ENCODE data around the gene POU6F2. TPM values are rescaled to one million over a fixed set of nuclear protein-coding genes. Genes with fewer than 3 reads are reported as not detected.
A peak's percentile ranks its signal among the peaks of the same experiment; 100 is the strongest.

POU6F2 gene
- total RNA-seq, 1 experiment from 2014 or later, result 0.64 TPM

DNA sequence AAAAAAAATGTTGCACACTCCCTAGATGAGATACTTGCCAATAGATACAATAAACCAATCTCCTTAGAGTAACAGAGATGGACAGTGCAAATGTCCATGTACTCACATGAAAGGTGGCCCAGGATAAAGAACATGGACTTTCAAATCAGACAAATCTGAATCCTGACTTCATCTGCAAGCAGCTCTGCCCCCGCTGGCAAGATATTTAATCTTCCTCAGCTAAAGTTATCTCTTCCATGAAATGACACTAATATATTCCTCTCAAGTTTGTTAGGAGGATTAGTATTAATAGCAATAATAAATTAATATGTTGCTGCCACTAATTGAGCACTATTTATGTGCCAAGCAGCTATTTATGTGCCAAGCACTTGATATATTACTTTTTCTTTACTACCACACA lies 439.9 kb downstream of the POU6F2 start:
- Mint-ChIP-seq H3K36me3 (ENCODE audit: insufficient read depth, unreplicated experiment) (peaks cover 12% of the 10 kb centered on the region), H3K27me3 (ENCODE audit: unreplicated experiment) (no peaks in the 10 kb centered on the region), H3K4me3 (ENCODE audit: low read depth, unreplicated experiment) (no peak overlapping the region), H3K9me3 (ENCODE audit: low read depth, unreplicated experiment) (no peaks in the 10 kb centered on the region), H3K4me1 (ENCODE audit: low read depth, unreplicated experiment) (no peaks in the 10 kb centered on the region), H3K27ac (ENCODE audit: unreplicated experiment) (no peak overlapping the region)
- intact Hi-C loops (cut with micrococcal nuclease; ENCODE audit: unreplicated experiment), result no loop called here
- no peak for DNase-seq
- no TSS peak for BruUV-seq (replicated peaks)
- TF ChIP-seq, protein P1, sequence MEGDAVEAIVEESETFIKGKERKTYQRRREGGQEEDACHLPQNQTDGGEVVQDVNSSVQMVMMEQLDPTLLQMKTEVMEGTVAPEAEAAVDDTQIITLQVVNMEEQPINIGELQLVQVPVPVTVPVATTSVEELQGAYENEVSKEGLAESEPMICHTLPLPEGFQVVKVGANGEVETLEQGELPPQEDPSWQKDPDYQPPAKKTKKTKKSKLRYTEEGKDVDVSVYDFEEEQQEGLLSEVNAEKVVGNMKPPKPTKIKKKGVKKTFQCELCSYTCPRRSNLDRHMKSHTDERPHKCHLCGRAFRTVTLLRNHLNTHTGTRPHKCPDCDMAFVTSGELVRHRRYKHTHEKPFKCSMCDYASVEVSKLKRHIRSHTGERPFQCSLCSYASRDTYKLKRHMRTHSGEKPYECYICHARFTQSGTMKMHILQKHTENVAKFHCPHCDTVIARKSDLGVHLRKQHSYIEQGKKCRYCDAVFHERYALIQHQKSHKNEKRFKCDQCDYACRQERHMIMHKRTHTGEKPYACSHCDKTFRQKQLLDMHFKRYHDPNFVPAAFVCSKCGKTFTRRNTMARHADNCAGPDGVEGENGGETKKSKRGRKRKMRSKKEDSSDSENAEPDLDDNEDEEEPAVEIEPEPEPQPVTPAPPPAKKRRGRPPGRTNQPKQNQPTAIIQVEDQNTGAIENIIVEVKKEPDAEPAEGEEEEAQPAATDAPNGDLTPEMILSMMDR (IDR thresholded peaks at IDR 0.05; ENCODE audit: unreplicated experiment), result no peak
- CTCF ChIA-PET, result interaction anchor here (0.5 to 1.6 kb wide), 2 partner anchors 11 to 295 kb away, joined by 3 to 4 read pairs; no protein-coding TSS in a partner anchor

GRCh38 chr7:39421251-39421650 lies 443.5 kb downstream of the POU6F2 start:
- Mint-ChIP-seq H3K36me3 (ENCODE audit: insufficient read depth, unreplicated experiment) (no peaks in the 10 kb centered on the region), H3K27me3 (ENCODE audit: unreplicated experiment) (peaks cover 4% of the 10 kb centered on the region), H3K9me3 (ENCODE audit: low read depth, unreplicated experiment) (no peaks in the 10 kb centered on the region), H3K27ac (ENCODE audit: unreplicated experiment) (no peak overlapping the region), H3K4me1 (ENCODE audit: low read depth, unreplicated experiment) (no peaks in the 10 kb centered on the region), H3K4me3 (ENCODE audit: low read depth, unreplicated experiment) (no peak overlapping the region)
- DNase-seq, result no peak
- BruUV-seq (replicated peaks), result no TSS peak
- intact Hi-C loops (cut with micrococcal nuclease; ENCODE audit: unreplicated experiment), result no loop called here
- CTCF ChIA-PET, result no interaction called here
- TF ChIP-seq, protein P1 (IDR thresholded peaks at IDR 0.05; ENCODE audit: unreplicated experiment), result no peak

GRCh38 chr7:39421661-39422060 lies 444.0 kb downstream of the POU6F2 start:
- CTCF ChIA-PET, result no interaction called here
- Mint-ChIP-seq H3K36me3 (ENCODE audit: insufficient read depth, unreplicated experiment) (no peaks in the 10 kb centered on the region), H3K27me3 (ENCODE audit: unreplicated experiment) (peaks cover 8% of the 10 kb centered on the region), H3K27ac (ENCODE audit: unreplicated experiment) (no peak overlapping the region), H3K9me3 (ENCODE audit: low read depth, unreplicated experiment) (no peaks in the 10 kb centered on the region), H3K4me1 (ENCODE audit: low read depth, unreplicated experiment) (no peaks in the 10 kb centered on the region), H3K4me3 (ENCODE audit: low read depth, unreplicated experiment) (no peak overlapping the region)
- DNase-seq, result no peak
- TF ChIP-seq, protein P1 (IDR thresholded peaks at IDR 0.05; ENCODE audit: unreplicated experiment), result no peak
- intact Hi-C loops (cut with micrococcal nuclease; ENCODE audit: unreplicated experiment), result no loop called here
- no TSS peak for BruUV-seq (replicated peaks)

GRCh38 chr7:39428221-39428620 lies 450.5 kb downstream of the POU6F2 start:
- peaks cover 24% of the 10 kb centered on the region for H3K27me3 Mint-ChIP-seq (ENCODE audit: unreplicated experiment)
- peaks cover 18% of the 10 kb centered on the region for H3K4me1 Mint-ChIP-seq (ENCODE audit: low read depth, unreplicated experiment)
- TF ChIP-seq, protein P1 (IDR thresholded peaks at IDR 0.05; ENCODE audit: unreplicated experiment), result no peak
- CTCF ChIA-PET, result interaction anchor here (1.0 kb wide), 1 partner anchor 10 kb away, joined by 4 read pairs; no protein-coding TSS in a partner anchor
- intact Hi-C loops (cut with micrococcal nuclease; ENCODE audit: unreplicated experiment), result no loop called here
- H3K27ac Mint-ChIP-seq (ENCODE audit: unreplicated experiment), result no peak overlapping the region
- no peaks in the 10 kb centered on the region for H3K9me3 Mint-ChIP-seq (ENCODE audit: low read depth, unreplicated experiment)
- H3K36me3 Mint-ChIP-seq (ENCODE audit: insufficient read depth, unreplicated experiment), result no peaks in the 10 kb centered on the region
- no peak overlapping the region for H3K4me3 Mint-ChIP-seq (ENCODE audit: low read depth, unreplicated experiment)
- BruUV-seq (replicated peaks), result no TSS peak
- peak; percentile 24 for DNase-seq
